ENCODE results near the gene ATP6V1E1.

- no peak for TF ChIP-seq EP300 (IDR thresholded peaks at IDR 0.05)
- TF ChIP-seq CTCF (IDR thresholded peaks at IDR 0.05): no peak
- no peak for TF ChIP-seq POLR2AphosphoS5 (IDR thresholded peaks at IDR 0.05)
- no peak for TF ChIP-seq POLR2A (IDR thresholded peaks at IDR 0.05; ENCODE audit: low read depth)
Measured at GRCh38 chr22:17675584-17675983, 47.0 kb upstream of the ATP6V1E1 start.

Data from esophagus muscularis mucosa (tissue), 4 donors.